ENCODE data around the gene CCDC57. TPM values are rescaled to one million over a fixed set of nuclear protein-coding genes. Genes with fewer than 3 reads are reported as not detected.

Gene CCDC57
- total RNA-seq, 1 donor from 2014 or later = 57.9 TPM

- no peak overlapping the region for H3K27ac Mint-ChIP-seq (ENCODE audit: unreplicated experiment)
- H3K36me3 Mint-ChIP-seq (ENCODE audit: unreplicated experiment) = peaks cover 9% of the 10 kb centered on the region
- TF ChIP-seq CTCF (IDR thresholded peaks at IDR 0.05) = no peak
- no peak for DNase-seq (ENCODE audit: extremely low spot score, unreplicated experiment)
- peaks cover 2% of the 10 kb centered on the region for H3K4me1 Mint-ChIP-seq (ENCODE audit: unreplicated experiment)
- no peaks in the 10 kb centered on the region for H3K27me3 Mint-ChIP-seq (ENCODE audit: unreplicated experiment)
- H3K4me3 Mint-ChIP-seq (ENCODE audit: unreplicated experiment) = no peak overlapping the region
- no peaks in the 10 kb centered on the region for H3K9me3 Mint-ChIP-seq (ENCODE audit: unreplicated experiment)
These were observed 121.9 kb downstream of the CCDC57 start for GRCh38 chr17:82090549-82091263.

- H3K9me3 Mint-ChIP-seq (ENCODE audit: unreplicated experiment) = no peaks in the 10 kb centered on the region
- DNase-seq (ENCODE audit: extremely low spot score, unreplicated experiment) = no peak
- no peaks in the 10 kb centered on the region for H3K27me3 Mint-ChIP-seq (ENCODE audit: unreplicated experiment)
- no peaks in the 10 kb centered on the region for H3K4me1 Mint-ChIP-seq (ENCODE audit: unreplicated experiment)
- H3K27ac Mint-ChIP-seq (ENCODE audit: unreplicated experiment) = no peak overlapping the region
- H3K36me3 Mint-ChIP-seq (ENCODE audit: unreplicated experiment) = peaks cover 9% of the 10 kb centered on the region
- TF ChIP-seq CTCF (IDR thresholded peaks at IDR 0.05) = no peak
- no peak overlapping the region for H3K4me3 Mint-ChIP-seq (ENCODE audit: unreplicated experiment)
These were observed 122.7 kb downstream of the CCDC57 start for GRCh38 chr17:82089723-82090548.

GRCh38 chr17:82088838-82089722 is 123.6 kb downstream of the CCDC57 start:
- no peak overlapping the region for H3K4me3 Mint-ChIP-seq (ENCODE audit: unreplicated experiment)
- no peaks in the 10 kb centered on the region for H3K9me3 Mint-ChIP-seq (ENCODE audit: unreplicated experiment)
- no peak for TF ChIP-seq CTCF (IDR thresholded peaks at IDR 0.05)
- H3K27ac Mint-ChIP-seq (ENCODE audit: unreplicated experiment) = no peak overlapping the region
- DNase-seq (ENCODE audit: extremely low spot score, unreplicated experiment) = no peak
- no peaks in the 10 kb centered on the region for H3K4me1 Mint-ChIP-seq (ENCODE audit: unreplicated experiment)
- H3K36me3 Mint-ChIP-seq (ENCODE audit: unreplicated experiment) = peaks cover 12% of the 10 kb centered on the region
- no peaks in the 10 kb centered on the region for H3K27me3 Mint-ChIP-seq (ENCODE audit: unreplicated experiment)

GRCh38 chr17:82087961-82088837 is 124.4 kb downstream of the CCDC57 start:
- H3K27ac Mint-ChIP-seq (ENCODE audit: unreplicated experiment) = no peak overlapping the region
- peaks cover 11% of the 10 kb centered on the region for H3K36me3 Mint-ChIP-seq (ENCODE audit: unreplicated experiment)
- no peaks in the 10 kb centered on the region for H3K27me3 Mint-ChIP-seq (ENCODE audit: unreplicated experiment)
- no peak for TF ChIP-seq CTCF (IDR thresholded peaks at IDR 0.05)
- no peaks in the 10 kb centered on the region for H3K9me3 Mint-ChIP-seq (ENCODE audit: unreplicated experiment)
- H3K4me3 Mint-ChIP-seq (ENCODE audit: unreplicated experiment) = no peak overlapping the region
- H3K4me1 Mint-ChIP-seq (ENCODE audit: unreplicated experiment) = no peaks in the 10 kb centered on the region
- DNase-seq (ENCODE audit: extremely low spot score, unreplicated experiment) = no peak
